HG03342 (cell line): Measurements from ENCODE around the gene TMEM151B.
"Not testable (repeated sequence)": the region's sequence is repeated elsewhere in the genome, so short reads cannot be mapped to it uniquely, and the experiment has no call there.

ENCODE experiments used
- ATAC-seq: cut with Tn5 transposase; IDR thresholded peaks from one replicate; pipeline ENCODE4 v1.9.1; 2021; ENCODE audit warnings: mild to moderate bottlenecking, moderate library complexity; ENCODE audit not compliant: unreplicated experiment

TMEM151B gene

DNA sequence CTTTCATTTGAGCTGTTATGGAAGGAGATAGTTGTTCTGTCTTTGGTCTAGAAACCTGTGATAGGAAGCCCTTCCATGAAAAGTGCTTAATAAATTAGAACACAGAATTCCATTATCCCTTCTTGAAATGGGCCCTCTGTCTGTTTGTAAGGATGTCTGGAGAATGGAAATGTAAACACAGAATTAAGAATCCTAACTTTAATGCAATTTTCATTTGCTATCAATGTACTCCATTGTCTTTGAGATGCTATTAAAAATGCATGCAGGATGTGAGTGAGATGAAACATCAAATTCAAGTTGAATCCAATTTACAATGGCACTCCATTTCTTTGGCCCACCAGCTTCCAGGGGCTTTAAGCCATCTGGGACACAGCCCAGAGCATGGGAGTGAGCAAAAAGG, 56.8 kb downstream of the TMEM151B start:
- no peak for ATAC-seq

DNA sequence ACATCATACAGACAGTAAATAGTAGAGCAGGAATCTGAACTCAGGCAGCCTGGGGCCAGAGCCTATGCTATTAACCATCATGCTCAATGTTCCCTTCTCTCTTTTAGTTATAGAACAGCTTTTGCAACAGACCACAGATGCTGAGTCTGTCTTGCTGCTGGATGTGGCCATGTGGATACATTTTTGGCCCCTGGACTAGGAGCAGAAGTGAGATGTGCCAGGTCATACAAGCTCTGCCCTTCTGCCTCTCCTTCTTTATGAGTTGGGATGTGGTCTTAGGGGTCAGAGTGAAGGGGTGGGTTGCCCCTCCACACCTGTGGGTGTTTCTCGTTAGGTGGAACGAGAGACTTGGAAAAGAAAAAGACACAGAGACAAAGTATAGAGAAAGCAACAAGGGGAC, 57.5 kb downstream of the TMEM151B start:
- no peak for ATAC-seq

- not testable (repeated sequence) for ATAC-seq
Measured at GRCh38 chr6:44328203-44328602, 58.0 kb downstream of the TMEM151B start.

GRCh38 chr6:44329858-44330257, 59.6 kb downstream of the TMEM151B start:
- ATAC-seq = no peak

DNA sequence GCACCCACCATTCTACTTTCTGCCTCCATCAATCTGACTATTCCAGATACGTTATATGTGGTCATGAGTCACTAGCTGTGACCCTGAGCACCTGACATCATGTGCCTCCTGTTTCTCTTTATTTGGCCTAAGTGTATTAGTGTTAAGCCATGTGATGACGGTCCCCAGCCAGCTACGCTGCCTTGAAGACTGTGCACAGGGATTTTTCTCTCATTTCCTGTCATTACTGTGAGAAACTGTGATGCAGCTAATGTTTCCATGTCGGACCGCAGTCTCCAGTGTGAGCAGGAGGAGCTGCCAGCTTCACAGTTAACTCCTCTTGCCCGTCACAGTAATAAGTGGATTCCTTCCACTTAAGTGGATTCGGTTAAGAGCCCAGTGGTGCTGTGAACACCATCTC, 62.3 kb downstream of the TMEM151B start:
- no peak for ATAC-seq

DNA sequence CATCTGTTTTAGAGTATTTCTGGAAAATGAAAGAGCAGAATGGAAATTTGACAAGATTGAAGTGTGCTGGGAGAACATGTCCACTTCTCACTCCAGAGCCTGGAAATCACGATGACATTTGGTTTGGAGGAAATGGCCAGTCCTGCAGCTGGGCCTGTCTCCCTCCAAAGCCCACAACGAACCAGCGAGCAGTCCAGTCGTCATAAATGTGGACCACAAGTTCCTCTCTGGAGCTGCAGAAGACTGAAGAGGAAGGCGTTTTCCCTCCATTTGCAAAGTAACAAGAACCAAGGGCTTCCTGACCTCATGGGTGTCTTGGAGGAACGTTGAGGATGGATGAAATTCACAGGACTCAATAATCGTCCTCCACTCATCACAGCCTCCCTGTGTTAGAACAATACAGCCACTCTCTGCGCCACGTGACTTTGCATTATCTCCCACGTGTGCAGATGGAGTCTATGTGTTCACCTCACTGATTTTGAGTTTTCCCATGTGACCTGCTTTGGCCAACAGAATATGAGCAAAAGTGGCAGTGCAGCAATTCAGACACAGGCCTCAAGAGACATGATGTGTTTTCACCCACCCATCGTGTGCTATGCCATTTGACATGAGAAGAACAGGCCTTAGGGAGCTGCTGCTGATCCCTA, 63.1 kb downstream of the TMEM151B start:
- ATAC-seq = no peak

- ATAC-seq = no peak
Measured at GRCh38 chr6:44333942-44334341, 63.7 kb downstream of the TMEM151B start.

DNA sequence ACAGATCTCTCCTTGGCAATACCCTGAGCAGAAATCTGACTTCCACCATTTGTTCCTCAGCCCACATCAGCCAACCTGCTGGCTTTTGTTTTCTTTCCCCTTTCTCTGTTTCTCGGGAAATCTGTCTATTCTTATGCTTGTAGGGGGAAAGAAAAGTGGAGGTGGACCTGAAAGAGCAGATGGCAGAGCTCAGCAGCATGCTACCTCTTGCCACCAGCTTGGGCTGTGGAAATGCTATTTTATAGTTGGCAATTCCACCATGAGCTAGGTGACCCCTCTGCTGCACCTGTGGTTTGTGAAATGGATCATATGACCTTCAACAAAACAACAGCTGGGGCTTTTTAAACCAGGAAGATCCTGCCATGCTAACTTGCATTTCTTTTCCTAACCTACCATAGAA, 65.4 kb downstream of the TMEM151B start:
- ATAC-seq = no peak

DNA sequence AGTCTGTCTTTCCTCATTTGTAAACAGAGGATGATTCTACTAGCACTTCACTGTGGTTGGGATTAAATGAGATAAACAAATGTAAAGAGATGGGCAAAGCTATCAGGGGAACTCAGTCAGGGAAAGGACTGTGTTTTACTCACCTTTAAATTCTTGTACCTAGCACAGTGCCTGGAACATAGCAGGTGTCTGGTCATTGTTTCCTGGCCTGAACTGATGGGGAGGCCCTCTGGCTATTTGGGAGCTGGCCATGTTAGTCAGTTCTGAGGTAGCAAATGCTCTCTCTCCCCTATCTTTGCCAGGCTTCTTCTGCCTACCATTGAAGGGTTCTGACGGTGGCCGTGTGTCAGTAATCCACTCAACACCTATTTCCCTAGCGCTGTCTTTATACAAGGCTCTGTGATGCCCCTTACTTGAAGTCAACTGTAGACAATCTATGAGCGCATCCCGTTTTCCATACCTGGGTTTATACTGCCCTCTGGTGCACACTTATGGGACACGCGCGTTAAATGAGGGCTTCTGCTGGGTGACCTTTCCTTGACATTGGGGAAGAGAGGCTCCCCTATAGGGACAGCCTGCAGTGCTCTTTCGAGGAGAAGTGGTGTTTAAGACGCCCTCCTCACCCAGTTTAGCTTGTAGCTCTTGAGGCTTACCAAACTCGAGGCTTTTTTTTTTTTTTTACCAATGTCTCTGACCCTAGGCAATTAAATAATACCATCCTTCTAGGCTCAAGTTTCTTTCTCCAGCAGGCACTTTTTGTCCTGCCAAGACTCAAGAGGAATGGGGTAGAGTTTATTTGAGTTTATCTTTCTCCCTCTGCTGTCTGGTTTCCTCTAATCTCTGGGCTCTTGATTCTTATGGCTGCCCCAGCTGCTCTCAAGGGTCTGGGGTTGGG, 68.2 kb downstream of the TMEM151B start:
- ATAC-seq = peak; percentile 66

GRCh38 chr6:44339301-44339700, 69.1 kb downstream of the TMEM151B start:
- no peak for ATAC-seq

DNA sequence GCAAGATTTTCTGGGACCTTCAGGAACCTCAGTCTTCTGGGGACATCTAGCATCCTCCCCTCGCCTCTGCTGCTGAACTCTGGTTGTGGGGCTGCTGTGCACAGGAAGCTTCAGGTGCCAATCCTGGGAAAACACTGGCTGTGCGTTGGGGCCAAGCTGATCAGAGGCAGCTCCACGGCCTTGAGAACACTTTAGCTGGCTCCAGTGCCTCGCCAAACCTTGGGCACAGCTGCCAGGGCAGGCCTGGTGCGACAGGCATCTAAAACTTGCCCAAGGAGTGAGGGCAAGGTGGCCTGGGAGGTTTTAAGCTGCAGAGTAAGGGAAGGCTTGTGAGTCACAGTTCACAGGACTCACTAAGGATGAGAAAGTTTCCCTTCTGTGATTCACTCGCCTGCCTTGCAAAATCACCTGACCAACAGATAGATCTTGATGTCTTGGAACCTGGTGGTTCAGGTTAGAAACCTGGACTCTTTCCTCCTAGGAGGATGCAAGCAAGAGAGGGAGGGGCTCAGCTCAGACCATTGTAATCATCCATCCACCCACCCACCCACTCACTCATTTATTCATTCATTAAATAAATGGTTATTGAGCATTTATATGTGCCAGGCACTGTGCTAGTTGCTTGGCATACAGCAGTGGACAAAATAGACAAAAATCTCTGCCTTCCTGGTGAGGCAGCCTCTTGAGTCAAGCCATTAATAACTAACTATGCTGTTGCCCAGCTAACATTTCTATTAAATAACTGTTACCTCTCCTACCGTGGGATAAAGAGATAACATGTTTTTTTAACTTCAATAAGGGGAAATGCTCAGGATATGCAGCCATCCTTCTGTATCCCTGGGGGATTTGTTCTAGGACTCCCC, 69.7 kb downstream of the TMEM151B start:
- ATAC-seq = no peak

- no peak for ATAC-seq
Measured at GRCh38 chr6:44341095-44341890, 71.0 kb downstream of the TMEM151B start.

DNA sequence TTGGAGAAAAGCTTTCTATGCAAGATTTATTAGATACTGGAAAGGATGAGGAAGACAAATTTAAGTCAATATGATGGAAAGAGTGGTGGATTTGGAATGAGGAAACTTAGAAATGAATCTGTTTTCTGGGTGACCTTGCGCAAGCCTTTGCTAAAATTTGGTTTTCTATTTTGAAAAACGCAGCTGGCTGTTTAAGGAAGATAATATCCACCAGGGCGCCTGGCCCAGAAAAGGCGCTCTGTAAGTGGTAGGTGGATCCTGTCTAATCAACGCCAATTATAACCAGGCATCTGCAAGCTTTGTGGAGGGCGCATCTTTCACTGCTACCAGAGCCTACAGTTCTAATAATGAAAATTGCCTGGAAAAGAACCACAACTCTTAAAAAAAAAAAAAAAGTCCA, 71.8 kb downstream of the TMEM151B start:
- ATAC-seq = no peak

- no peak for ATAC-seq
Measured at GRCh38 chr6:44342489-44342888, 72.2 kb downstream of the TMEM151B start, which contains the start of gene SPATS1. Gene SPATS1 (plus strand): TSS chr6:44342650. CDS start chr6:44343096, 446 bp downstream.

GRCh38 chr6:44346818-44347217, 76.6 kb downstream of the TMEM151B start:
- not testable (repeated sequence) for ATAC-seq

DNA sequence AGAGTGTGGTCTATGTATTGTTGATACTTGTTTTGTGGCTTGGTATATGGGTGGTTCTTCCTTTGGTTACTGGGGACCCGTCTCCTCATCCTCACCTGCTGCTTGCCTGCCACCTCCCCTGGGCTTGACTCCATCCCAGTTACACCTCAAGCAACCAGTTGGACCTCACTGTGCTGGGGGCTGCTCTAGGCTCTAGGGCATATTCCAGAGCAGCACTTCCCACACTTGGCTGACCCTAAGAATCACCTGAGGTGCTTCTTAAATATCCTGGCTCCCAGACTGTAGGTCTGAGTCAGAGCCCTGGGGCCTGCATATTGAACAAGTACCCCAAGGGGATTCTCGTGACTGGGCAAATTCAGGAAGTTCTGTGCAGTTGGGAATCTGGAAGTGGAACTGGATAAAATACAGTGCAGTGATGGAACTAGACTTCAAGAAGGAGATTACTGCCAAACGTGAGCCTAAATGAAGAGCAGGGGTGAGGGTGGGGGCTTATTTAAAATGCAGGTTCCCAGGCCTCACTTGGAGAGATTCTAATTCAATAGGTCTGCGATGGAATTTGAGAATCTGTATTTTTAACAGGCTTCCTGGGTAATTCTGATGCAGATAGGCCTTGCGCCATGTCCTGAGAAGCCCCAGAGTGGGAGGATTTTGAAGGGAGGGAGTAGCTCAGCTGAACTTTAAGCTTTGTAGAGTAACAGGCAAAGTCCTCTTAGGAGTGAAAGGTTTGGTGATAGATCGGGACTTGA, 79.8 kb downstream of the TMEM151B start:
- no peak for ATAC-seq

- not testable (repeated sequence) for ATAC-seq
Measured at GRCh38 chr6:44350650-44350994, 80.4 kb downstream of the TMEM151B start.

GRCh38 chr6:44352259-44352658, 82.0 kb downstream of the TMEM151B start:
- ATAC-seq = no peak

- no peak for ATAC-seq
Measured at GRCh38 chr6:44353336-44353735, 83.1 kb downstream of the TMEM151B start.

DNA sequence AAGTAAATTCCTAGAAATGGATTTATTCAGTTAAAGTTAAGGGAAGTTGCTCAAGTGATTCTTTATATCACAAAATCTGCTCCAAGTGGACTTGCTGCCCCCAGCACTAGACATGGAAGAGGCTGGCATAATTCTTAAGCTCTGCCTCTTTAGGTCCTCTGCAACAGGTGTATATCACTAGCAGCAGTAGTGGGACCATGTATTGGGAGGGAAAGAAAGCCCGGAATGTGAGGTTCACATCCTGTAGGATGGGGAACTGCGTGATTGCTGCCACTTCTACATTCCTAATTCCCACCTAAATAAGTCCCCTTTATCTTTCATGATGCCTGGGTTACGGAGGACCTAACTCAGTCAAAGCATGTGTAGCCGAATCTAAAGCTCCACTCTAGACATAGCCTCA, 85.4 kb downstream of the TMEM151B start:
- no peak for ATAC-seq
